GM23338 (cell line): ENCODE measurements around the gene FNDC3B. TPM values are rescaled to one million over a fixed set of nuclear protein-coding genes. Genes with fewer than 3 reads are reported as not detected.

Experiments used
- ATAC-seq: fragments of 200-7000 bp; cut with Tn5 transposase; 3 replicates; pipeline ENCODE4 v1.9.1; 2020
- DNase-seq: peaks from one replicate; pipeline ENCODE4 v3.0.0-alpha.2; 2015; ENCODE audit warnings: low spot score
- H2AFZ ChIP-seq: fragments of 200-600 bp; sonication (generic); 2 replicates; pipeline ENCODE4 v1.8.0; 2016; ENCODE audit warnings: antibody characterized with exemption, mild to moderate bottlenecking, moderate library complexity
- H3F3A ChIP-seq: fragments of 200-600 bp; sonication (generic); replicated peaks from 2 replicates; pipeline ENCODE4 v1.8.0; 2017; ENCODE audit warnings: antibody characterized with exemption, mixed run types, low read depth
- H3K27ac ChIP-seq: fragments of 200-600 bp; sonication (generic); 2 replicates; pipeline ENCODE4 v1.6.1; 2016; ENCODE audit warnings: low read depth
- H3K27me3 ChIP-seq: fragments of 200-600 bp; sonication (generic); 2 replicates; pipeline ENCODE4 v1.8.0; 2016; ENCODE audit warnings: mild to moderate bottlenecking, mixed run types, moderate library complexity; ENCODE audit not compliant: insufficient read depth
- H3K36me3 ChIP-seq: fragments of 200-600 bp; sonication (generic); 2 replicates; pipeline ENCODE4 v1.8.0; 2016; ENCODE audit warnings: mild to moderate bottlenecking; ENCODE audit not compliant: insufficient read depth
- H3K4me1 ChIP-seq: fragments of 200-600 bp; sonication (generic); 2 replicates; pipeline ENCODE4 v1.8.0; 2016; ENCODE audit warnings: mild to moderate bottlenecking, moderate library complexity; ENCODE audit not compliant: insufficient read depth
- H3K4me2 ChIP-seq: fragments of 200-600 bp; sonication (generic); 2 replicates; pipeline ENCODE4 v1.7.1; 2017; ENCODE audit warnings: mixed run types
- H3K4me3 ChIP-seq: fragments of 200-600 bp; sonication (generic); 2 replicates; pipeline ENCODE4 v1.6.1; 2016; ENCODE audit warnings: mixed run types
- H3K79me2 ChIP-seq: fragments of 200-600 bp; sonication (generic); replicated peaks from 2 replicates; pipeline ENCODE4 v1.8.0; 2017; ENCODE audit warnings: mild to moderate bottlenecking; ENCODE audit not compliant: insufficient read depth
- H3K9me2 ChIP-seq: fragments of 200-600 bp; sonication (generic); 2 replicates; pipeline ENCODE4 v1.8.0; 2017; ENCODE audit not compliant: insufficient read depth
- H4K20me1 ChIP-seq: fragments of 200-600 bp; sonication (generic); replicated peaks from 2 replicates; pipeline ENCODE4 v1.8.0; 2017; ENCODE audit warnings: mild to moderate bottlenecking; ENCODE audit not compliant: insufficient read depth
- H3K27ac Mint-ChIP-seq: 2 replicates; pipeline ENCODE4 v1.8.0; 2020; ENCODE audit warnings: inconsistent platforms, mild to moderate bottlenecking, moderate library complexity, mixed read lengths
- H3K27me3 Mint-ChIP-seq: 3 replicates; pipeline ENCODE4 v1.8.0; 2022; ENCODE audit warnings: low read depth, mild to moderate bottlenecking, moderate library complexity, mixed read lengths, inconsistent platforms; ENCODE audit not compliant: insufficient read depth, poor library complexity
- H3K36me3 Mint-ChIP-seq: 3 replicates; pipeline ENCODE4 v1.8.0; 2021; ENCODE audit warnings: low read depth, mild to moderate bottlenecking, inconsistent platforms, moderate library complexity, mixed read lengths
- H3K4me1 Mint-ChIP-seq: 3 replicates; pipeline ENCODE4 v1.8.0; 2020; ENCODE audit warnings: mild to moderate bottlenecking, inconsistent platforms, mixed read lengths
- H3K4me3 Mint-ChIP-seq: 3 replicates; pipeline ENCODE4 v1.8.0; 2021; ENCODE audit warnings: moderate library complexity, mild to moderate bottlenecking, inconsistent platforms, mixed read lengths
- H3K9me3 Mint-ChIP-seq: 3 replicates; pipeline ENCODE4 v1.8.0; 2020; ENCODE audit warnings: moderate library complexity, mild to moderate bottlenecking, inconsistent platforms, mixed read lengths
- CREB1 ChIP-seq: fragments of 250-450 bp; sonication (Bioruptor Pico); IDR thresholded peaks from 2 replicates; pipeline ENCODE4 v1.5.0; 2020; ENCODE audit warnings: low read depth, mild to moderate bottlenecking, moderate library complexity
- EZH2phosphoT487 ChIP-seq: fragments of 200-600 bp; sonication (generic); IDR thresholded peaks from one replicate; pipeline ENCODE4 v1.8.1; 2018; ENCODE audit warnings: antibody characterized with exemption; ENCODE audit not compliant: unreplicated experiment
- NANOG ChIP-seq: IDR thresholded peaks from 2 replicates; pipeline ENCODE4 v1.6.1; 2016; ENCODE audit warnings: antibody characterized with exemption, borderline replicate concordance
- POLR2AphosphoS5 ChIP-seq: IDR thresholded peaks from 2 replicates; pipeline ENCODE4 v1.6.1; 2016; ENCODE audit warnings: antibody characterized with exemption, low read depth
- STAT1 ChIP-seq: IDR thresholded peaks from one replicate; pipeline ENCODE4 v1.6.1; 2016; ENCODE audit warnings: antibody characterized with exemption; ENCODE audit not compliant: unreplicated experiment
- ZNF331 ChIP-seq: fragments of 250-450 bp; sonication (Bioruptor Pico); IDR thresholded peaks from 2 replicates; pipeline ENCODE4 v1.5.0; 2020; ENCODE audit warnings: low read depth, mild to moderate bottlenecking, moderate library complexity
- polyA plus RNA-seq: library from polyadenylated mRNA; unstranded; fragments of >200 nt; fragmentation: Nextera tagmentation; extraction: Ambion mirVana; gene quantifications from 2 replicates; pipeline ENCODE4 v1.2.1, GENCODE V29; 2016
- total RNA-seq: library from RNA; depleted of rRNA; stranded (reverse); fragments of >200 nt; shearing (Covaris generic); gene quantifications from 2 replicates; pipeline ENCODE4 v1.2.3, GENCODE V29; 2014
- TF ChIP-seq, protein P1 (sequence below), 2 experiments: fragments of 200-600 bp in 1 of 2; sonication (generic) in 1 of 2; conservative IDR thresholded peaks; 2 replicates each; pipeline versions ENCODE4 v1.5.1 to v1.6.1; 2016 to 2017; ENCODE audit warnings: antibody characterized with exemption in 2 of 2, low read depth in 2 of 2, mild to moderate bottlenecking in 2 of 2, moderate library complexity in 1 of 2
- TF ChIP-seq, protein P2 (sequence below): fragments of 250-450 bp; sonication (Bioruptor Pico); IDR thresholded peaks from 2 replicates; pipeline ENCODE4 v1.5.0; 2020; ENCODE audit warnings: mild to moderate bottlenecking, moderate library complexity
- TF ChIP-seq, protein P3 (sequence below): IDR thresholded peaks from 2 replicates; pipeline ENCODE4 v1.6.1; 2016; ENCODE audit warnings: antibody characterized with exemption

Gene FNDC3B
- total and polyA plus RNA-seq, 2 experiments from 2014 or later = 19.1 to 55.4 TPM

DNA sequence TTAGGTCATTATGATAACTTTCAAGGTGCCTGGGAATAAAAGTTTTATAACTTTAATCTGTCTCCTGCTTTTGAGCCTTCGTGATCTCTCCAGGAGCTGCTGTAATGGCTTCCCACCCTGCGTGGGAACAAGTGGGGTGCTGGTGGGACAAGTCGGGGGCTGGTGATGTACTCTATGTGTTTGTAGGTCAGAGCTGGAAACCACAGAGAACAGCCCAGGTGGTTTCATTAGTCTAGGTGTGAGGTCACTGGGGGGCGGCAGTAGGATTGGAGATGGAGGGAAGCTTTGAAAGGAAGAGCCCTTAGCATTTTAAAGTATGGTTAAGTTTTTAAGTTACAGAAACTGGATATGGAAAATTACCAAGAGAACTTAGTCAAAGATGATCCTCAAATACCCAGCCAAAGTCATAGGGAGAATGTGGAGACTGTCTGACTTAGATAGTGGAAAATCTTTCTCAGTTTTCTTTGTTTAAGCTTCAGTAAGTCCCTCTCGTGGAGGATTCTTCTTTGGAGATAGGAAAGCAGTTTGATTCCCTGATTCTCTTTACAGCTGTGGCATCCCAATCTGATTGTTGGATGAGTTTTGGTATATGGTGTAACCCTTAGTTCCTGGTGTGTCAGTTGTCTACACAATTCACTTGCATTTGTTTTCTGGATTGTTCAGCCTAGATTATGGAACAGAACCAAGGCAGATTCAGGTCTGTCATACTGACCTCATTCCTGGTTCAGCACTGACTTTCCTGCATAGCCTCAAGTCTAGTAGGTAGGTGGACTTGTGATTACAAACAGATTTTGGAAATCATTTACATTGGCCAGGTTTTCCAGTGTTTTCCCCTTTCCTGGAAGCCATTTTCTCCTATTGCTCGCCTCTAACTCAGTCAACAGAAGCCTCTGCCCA, 115.6 kb downstream of the FNDC3B start:
- no peaks in the 10 kb centered on the region for H3K36me3 ChIP-seq
- H3K4me2 ChIP-seq = peak overlapping the region; percentile 50
- H3K27ac ChIP-seq = peak overlapping the region; percentile 82
- peak overlapping the region; percentile 15; the same call in 1 of the 3 replicates for H3K4me3 Mint-ChIP-seq
- no peaks in the 10 kb centered on the region for H3K27me3 ChIP-seq
- no peaks in the 10 kb centered on the region for H3K9me2 ChIP-seq
- H3K4me3 ChIP-seq = peak overlapping the region; percentile 6; the same call in 1 of the 2 replicates
- TF ChIP-seq, protein P1, sequence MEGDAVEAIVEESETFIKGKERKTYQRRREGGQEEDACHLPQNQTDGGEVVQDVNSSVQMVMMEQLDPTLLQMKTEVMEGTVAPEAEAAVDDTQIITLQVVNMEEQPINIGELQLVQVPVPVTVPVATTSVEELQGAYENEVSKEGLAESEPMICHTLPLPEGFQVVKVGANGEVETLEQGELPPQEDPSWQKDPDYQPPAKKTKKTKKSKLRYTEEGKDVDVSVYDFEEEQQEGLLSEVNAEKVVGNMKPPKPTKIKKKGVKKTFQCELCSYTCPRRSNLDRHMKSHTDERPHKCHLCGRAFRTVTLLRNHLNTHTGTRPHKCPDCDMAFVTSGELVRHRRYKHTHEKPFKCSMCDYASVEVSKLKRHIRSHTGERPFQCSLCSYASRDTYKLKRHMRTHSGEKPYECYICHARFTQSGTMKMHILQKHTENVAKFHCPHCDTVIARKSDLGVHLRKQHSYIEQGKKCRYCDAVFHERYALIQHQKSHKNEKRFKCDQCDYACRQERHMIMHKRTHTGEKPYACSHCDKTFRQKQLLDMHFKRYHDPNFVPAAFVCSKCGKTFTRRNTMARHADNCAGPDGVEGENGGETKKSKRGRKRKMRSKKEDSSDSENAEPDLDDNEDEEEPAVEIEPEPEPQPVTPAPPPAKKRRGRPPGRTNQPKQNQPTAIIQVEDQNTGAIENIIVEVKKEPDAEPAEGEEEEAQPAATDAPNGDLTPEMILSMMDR (conservative IDR thresholded peaks at IDR 0.05; ENCODE audit: low read depth in 2 of 2) = peak in 1 of 2 experiments; percentile 37; a peak in 2 of 4 replicates
- no peak for TF ChIP-seq ZNF331 (CRISPR knock-in tag)
- H3K4me1 ChIP-seq = peaks cover 74% of the 10 kb centered on the region
- H3K27ac Mint-ChIP-seq = peak overlapping the region; percentile 97
- peaks cover 85% of the 10 kb centered on the region for H3K4me1 Mint-ChIP-seq
- peaks cover 86% of the 10 kb centered on the region for H3K79me2 ChIP-seq
- H3K27me3 Mint-ChIP-seq = peaks cover 7% of the 10 kb centered on the region
- DNase-seq (no peak), ATAC-seq (peak; percentile 18)
- peaks cover 6% of the 10 kb centered on the region; the same call in 1 of the 2 replicates for H3F3A ChIP-seq
- no peaks in the 10 kb centered on the region for H3K9me3 Mint-ChIP-seq
- H4K20me1 ChIP-seq = no peaks in the 10 kb centered on the region
- 0 out of 3 replicates have a peak, but pooled peaks cover 3% of the 10 kb centered on the region for H3K36me3 Mint-ChIP-seq
- H2AFZ ChIP-seq = no peak overlapping the region

DNA sequence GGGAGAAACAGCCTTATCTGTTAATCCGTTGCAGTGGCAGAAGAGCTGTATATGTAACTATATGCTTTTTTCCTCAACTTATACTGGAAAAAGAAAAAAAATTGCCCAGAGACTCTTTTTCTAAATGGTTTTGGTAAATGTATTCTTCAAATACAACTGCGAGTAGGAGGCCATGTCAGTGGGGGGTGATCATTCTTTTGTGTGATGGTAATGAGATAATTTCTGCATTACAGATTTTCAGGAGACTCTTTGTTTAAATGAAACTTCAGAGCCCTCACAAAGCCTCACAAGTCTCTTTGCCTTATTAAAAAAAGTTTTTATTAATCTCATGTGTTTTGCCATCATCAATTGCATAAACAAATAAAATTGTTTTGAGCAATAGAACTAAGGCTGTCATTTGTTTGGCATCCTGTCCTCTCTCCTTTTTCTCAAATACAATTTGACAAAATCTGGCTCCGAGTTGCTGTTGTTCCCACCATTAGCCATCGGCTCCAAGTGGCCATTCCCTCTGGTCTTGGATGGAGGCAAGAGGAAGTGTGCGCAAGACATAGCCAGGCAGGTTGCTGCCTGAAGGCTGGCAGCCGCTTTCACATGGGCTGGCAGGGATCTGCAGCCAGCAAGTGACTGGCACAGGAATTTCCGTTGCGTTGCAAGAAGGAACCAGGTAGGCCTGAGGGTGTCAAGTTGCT, 116.7 kb downstream of the FNDC3B start:
- H3K79me2 ChIP-seq = peaks cover 85% of the 10 kb centered on the region
- peak overlapping the region; percentile 82 for H3K27ac ChIP-seq
- peak overlapping the region; percentile 50 for H3K4me2 ChIP-seq
- TF ChIP-seq ZNF331 (CRISPR knock-in tag) = no peak
- TF ChIP-seq, protein P2, sequence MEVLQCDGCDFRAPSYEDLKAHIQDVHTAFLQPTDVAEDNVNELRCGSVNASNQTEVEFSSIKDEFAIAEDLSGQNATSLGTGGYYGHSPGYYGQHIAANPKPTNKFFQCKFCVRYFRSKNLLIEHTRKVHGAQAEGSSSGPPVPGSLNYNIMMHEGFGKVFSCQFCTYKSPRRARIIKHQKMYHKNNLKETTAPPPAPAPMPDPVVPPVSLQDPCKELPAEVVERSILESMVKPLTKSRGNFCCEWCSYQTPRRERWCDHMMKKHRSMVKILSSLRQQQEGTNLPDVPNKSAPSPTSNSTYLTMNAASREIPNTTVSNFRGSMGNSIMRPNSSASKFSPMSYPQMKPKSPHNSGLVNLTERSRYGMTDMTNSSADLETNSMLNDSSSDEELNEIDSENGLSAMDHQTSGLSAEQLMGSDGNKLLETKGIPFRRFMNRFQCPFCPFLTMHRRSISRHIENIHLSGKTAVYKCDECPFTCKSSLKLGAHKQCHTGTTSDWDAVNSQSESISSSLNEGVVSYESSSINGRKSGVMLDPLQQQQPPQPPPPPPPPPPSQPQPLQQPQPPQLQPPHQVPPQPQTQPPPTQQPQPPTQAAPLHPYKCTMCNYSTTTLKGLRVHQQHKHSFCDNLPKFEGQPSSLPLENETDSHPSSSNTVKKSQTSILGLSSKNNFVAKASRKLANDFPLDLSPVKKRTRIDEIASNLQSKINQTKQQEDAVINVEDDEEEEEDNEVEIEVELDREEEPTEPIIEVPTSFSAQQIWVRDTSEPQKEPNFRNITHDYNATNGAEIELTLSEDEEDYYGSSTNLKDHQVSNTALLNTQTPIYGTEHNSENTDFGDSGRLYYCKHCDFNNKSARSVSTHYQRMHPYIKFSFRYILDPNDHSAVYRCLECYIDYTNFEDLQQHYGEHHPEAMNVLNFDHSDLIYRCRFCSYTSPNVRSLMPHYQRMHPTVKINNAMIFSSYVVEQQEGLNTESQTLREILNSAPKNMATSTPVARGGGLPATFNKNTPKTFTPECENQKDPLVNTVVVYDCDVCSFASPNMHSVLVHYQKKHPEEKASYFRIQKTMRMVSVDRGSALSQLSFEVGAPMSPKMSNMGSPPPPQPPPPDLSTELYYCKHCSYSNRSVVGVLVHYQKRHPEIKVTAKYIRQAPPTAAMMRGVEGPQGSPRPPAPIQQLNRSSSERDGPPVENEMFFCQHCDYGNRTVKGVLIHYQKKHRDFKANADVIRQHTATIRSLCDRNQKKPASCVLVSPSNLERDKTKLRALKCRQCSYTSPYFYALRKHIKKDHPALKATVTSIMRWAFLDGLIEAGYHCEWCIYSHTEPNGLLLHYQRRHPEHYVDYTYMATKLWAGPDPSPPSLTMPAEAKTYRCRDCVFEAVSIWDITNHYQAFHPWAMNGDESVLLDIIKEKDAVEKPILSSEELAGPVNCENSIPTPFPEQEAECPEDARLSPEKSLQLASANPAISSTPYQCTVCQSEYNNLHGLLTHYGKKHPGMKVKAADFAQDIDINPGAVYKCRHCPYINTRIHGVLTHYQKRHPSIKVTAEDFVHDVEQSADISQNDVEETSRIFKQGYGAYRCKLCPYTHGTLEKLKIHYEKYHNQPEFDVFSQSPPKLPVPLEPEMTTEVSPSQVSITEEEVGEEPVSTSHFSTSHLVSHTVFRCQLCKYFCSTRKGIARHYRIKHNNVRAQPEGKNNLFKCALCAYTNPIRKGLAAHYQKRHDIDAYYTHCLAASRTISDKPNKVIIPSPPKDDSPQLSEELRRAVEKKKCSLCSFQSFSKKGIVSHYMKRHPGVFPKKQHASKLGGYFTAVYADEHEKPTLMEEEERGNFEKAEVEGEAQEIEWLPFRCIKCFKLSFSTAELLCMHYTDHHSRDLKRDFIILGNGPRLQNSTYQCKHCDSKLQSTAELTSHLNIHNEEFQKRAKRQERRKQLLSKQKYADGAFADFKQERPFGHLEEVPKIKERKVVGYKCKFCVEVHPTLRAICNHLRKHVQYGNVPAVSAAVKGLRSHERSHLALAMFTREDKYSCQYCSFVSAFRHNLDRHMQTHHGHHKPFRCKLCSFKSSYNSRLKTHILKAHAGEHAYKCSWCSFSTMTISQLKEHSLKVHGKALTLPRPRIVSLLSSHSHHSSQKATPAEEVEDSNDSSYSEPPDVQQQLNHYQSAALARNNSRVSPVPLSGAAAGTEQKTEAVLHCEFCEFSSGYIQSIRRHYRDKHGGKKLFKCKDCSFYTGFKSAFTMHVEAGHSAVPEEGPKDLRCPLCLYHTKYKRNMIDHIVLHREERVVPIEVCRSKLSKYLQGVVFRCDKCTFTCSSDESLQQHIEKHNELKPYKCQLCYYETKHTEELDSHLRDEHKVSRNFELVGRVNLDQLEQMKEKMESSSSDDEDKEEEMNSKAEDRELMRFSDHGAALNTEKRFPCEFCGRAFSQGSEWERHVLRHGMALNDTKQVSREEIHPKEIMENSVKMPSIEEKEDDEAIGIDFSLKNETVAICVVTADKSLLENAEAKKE (CRISPR knock-in tag) = no peak; the same call in 1 of the 2 replicates
- peak; percentile 22; the same call in 1 of the 2 replicates for TF ChIP-seq NANOG
- TF ChIP-seq EZH2phosphoT487 = no peak
- 0 out of 2 replicates have a peak, but pooled peaks have one; percentile 19 for TF ChIP-seq CREB1 (CRISPR knock-in tag)
- TF ChIP-seq, protein P3, sequence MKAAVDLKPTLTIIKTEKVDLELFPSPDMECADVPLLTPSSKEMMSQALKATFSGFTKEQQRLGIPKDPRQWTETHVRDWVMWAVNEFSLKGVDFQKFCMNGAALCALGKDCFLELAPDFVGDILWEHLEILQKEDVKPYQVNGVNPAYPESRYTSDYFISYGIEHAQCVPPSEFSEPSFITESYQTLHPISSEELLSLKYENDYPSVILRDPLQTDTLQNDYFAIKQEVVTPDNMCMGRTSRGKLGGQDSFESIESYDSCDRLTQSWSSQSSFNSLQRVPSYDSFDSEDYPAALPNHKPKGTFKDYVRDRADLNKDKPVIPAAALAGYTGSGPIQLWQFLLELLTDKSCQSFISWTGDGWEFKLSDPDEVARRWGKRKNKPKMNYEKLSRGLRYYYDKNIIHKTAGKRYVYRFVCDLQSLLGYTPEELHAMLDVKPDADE = no peak
- TF ChIP-seq POLR2AphosphoS5 = no peak
- no peak for TF ChIP-seq STAT1

More for the DNA sequence above, 116.7 kb downstream of the FNDC3B start:
- H3K27ac Mint-ChIP-seq = peak overlapping the region; percentile 97
- peaks cover 7% of the 10 kb centered on the region for H3K27me3 Mint-ChIP-seq
- Histone ChIP-seq H4K20me1 (no peaks in the 10 kb centered on the region), H3K4me3 (peak overlapping the region; percentile 6; the same call in 1 of the 2 replicates), H3F3A (peaks cover 6% of the 10 kb centered on the region; the same call in 1 of the 2 replicates), H3K36me3 (no peaks in the 10 kb centered on the region), H3K27me3 (no peaks in the 10 kb centered on the region), H3K4me1 (peaks cover 74% of the 10 kb centered on the region), H3K9me2 (no peaks in the 10 kb centered on the region), H2AFZ (no peak overlapping the region)
- H3K4me1 Mint-ChIP-seq = peaks cover 88% of the 10 kb centered on the region
- ATAC-seq = peak; percentile 45
- H3K36me3 Mint-ChIP-seq = 0 out of 3 replicates have a peak, but pooled peaks cover 3% of the 10 kb centered on the region
- H3K4me3 Mint-ChIP-seq = peak overlapping the region; percentile 59
- no peaks in the 10 kb centered on the region for H3K9me3 Mint-ChIP-seq
- peak; percentile 65 for DNase-seq
